Right cardiac atrium (tissue), 5 donors: ENCODE measurements around the gene RAB35. TPM values are rescaled to one million over a fixed set of nuclear protein-coding genes. Genes with fewer than 3 reads are reported as not detected.

Experiments used
- ATAC-seq, 2 donors: fragments of 200-7000 bp; cut with Tn5 transposase; one replicate each; pipeline versions ENCODE4 v1.8.0 to v1.9.1; 2020; ENCODE audit warnings: moderate library complexity in 2 of 2, mild to moderate bottlenecking in 1 of 2
- DNase-seq, 3 donors: peaks; one replicate each; pipeline ENCODE4 v3.0.0-alpha.2; 2020
- H3K27ac ChIP-seq: one replicate; pipeline ENCODE4 v1.5.1; 2013; ENCODE audit warnings: mild to moderate bottlenecking, low read length, control low read depth, moderate library complexity
- H3K27me3 ChIP-seq: one replicate; pipeline ENCODE4 v1.6.1; 2013; ENCODE audit not compliant: control insufficient read depth, insufficient read depth
- H3K4me1 ChIP-seq: one replicate; pipeline ENCODE4 v1.6.1; 2013; ENCODE audit warnings: low read length; ENCODE audit not compliant: control insufficient read depth, insufficient read depth
- H3K4me3 ChIP-seq: one replicate; pipeline ENCODE4 v1.5.1; 2013; ENCODE audit warnings: low read length, control low read depth
- H3K9me3 ChIP-seq: one replicate; pipeline ENCODE4 v1.6.1; 2013; ENCODE audit warnings: low read length; ENCODE audit not compliant: control insufficient read depth
- WGBS: extraction: QIAGEN DNeasy Blood & Tissue Kit; methylation state at CpG from one replicate; pipeline ENCODE4 v1.1.7; 2013; 5-methylcytosine and 5-hydroxymethylcytosine counted together
- intact Hi-C, 4 donors: fragments of 100-400 bp; cut with DNase I; formaldehyde crosslinking; loops; one replicate each; pipeline versions ENCODE4 v1.11.0 to v1.14.0; 2022 to 2023
- polyA plus RNA-seq: library from polyadenylated mRNA; stranded (reverse); fragments of 200-250 nt; gene quantifications from one replicate; pipeline ENCODE4 v1.2.3, GENCODE V29; 2013
- total RNA-seq, 4 donors: library from RNA; stranded (reverse); fragmentation: NEBNext Ultra II Directional; extraction: Animal tissue kit (Norgen Biotek cat#: 25700); gene quantifications; one replicate each; pipeline ENCODE4 v1.2.1, GENCODE V29; 2021
- donor health status: healthy with polysubstance abuse.
- donor health status: DM: no; HTN: yes; CAD: no.
- donor health status: DM: no; HTN: no; CAD: no.
- donor health status: DM: no; HTN: yes; CAD: no; lungs with severe emphysema.
- donor health status: DM: yes; HTN: yes; CAD: no.

Gene RAB35
- total and polyA plus RNA-seq, 5 donors = 20.1 to 32.0 (median 25.1) TPM

GRCh38 chr12:120067901-120068300 lies 48.7 kb downstream of the RAB35 start:
- Histone ChIP-seq H3K9me3 (no peaks in the 10 kb centered on the region), H3K4me1 (no peaks in the 10 kb centered on the region), H3K4me3 (no peak overlapping the region), H3K27ac (no peak overlapping the region), H3K27me3 (no peaks in the 10 kb centered on the region)
- intact Hi-C loops = no loop called here
- DNase-seq = no peak
- ATAC-seq = no peak
- WGBS = 76% methylated on average over 3 of the region's 3 CpGs

- Histone ChIP-seq H3K27me3 (no peaks in the 10 kb centered on the region), H3K27ac (no peak overlapping the region), H3K4me1 (no peaks in the 10 kb centered on the region), H3K9me3 (no peaks in the 10 kb centered on the region), H3K4me3 (no peak overlapping the region)
- ATAC-seq (no peak), DNase-seq (no peak)
- intact Hi-C loops = no loop called here
- WGBS = 84% methylated on average over 3 of the region's 3 CpGs
Measured at GRCh38 chr12:120067084-120067869, 49.3 kb downstream of the RAB35 start.

GRCh38 chr12:120066341-120066740 lies 50.2 kb downstream of the RAB35 start:
- Histone ChIP-seq H3K4me1 (no peaks in the 10 kb centered on the region), H3K9me3 (no peaks in the 10 kb centered on the region), H3K27ac (no peak overlapping the region), H3K27me3 (no peaks in the 10 kb centered on the region), H3K4me3 (no peak overlapping the region)
- no peak for ATAC-seq
- WGBS = 97% methylated on average over 2 of the region's 2 CpGs
- DNase-seq = no peak
- intact Hi-C loops = no loop called here

- Histone ChIP-seq H3K27ac (no peak overlapping the region), H3K4me1 (no peaks in the 10 kb centered on the region), H3K4me3 (no peak overlapping the region), H3K9me3 (no peaks in the 10 kb centered on the region), H3K27me3 (no peaks in the 10 kb centered on the region)
- ATAC-seq (peak in 1 of 2 donors; percentile 9), DNase-seq (no peak)
- WGBS = 93% methylated on average over 1 of the region's 1 CpG
- intact Hi-C loops = no loop called here
Measured at GRCh38 chr12:120065472-120065871, 51.1 kb downstream of the RAB35 start.

- WGBS = 41% methylated on average over 16 of the region's 16 CpGs
- H3K9me3 ChIP-seq = no peaks in the 10 kb centered on the region
- intact Hi-C loops = no loop called here
- DNase-seq = no peak
- H3K27me3 ChIP-seq = no peaks in the 10 kb centered on the region
- peak in 1 of 2 donors; percentile 13 for ATAC-seq
- no peak overlapping the region for H3K27ac ChIP-seq
- H3K4me1 ChIP-seq = no peaks in the 10 kb centered on the region
- no peak overlapping the region for H3K4me3 ChIP-seq
Measured at GRCh38 chr12:120064054-120064940, 52.3 kb downstream of the RAB35 start.

- no peaks in the 10 kb centered on the region for H3K27me3 ChIP-seq
- H3K27ac ChIP-seq = no peak overlapping the region
- no peak for DNase-seq
- H3K9me3 ChIP-seq = no peaks in the 10 kb centered on the region
- 79% methylated on average over 3 of the region's 3 CpGs for WGBS
- intact Hi-C loops = no loop called here
- no peaks in the 10 kb centered on the region for H3K4me1 ChIP-seq
- H3K4me3 ChIP-seq = no peak overlapping the region
- ATAC-seq = no peak
Measured at GRCh38 chr12:120062976-120063579, 53.5 kb downstream of the RAB35 start.

- H3K9me3 ChIP-seq = no peaks in the 10 kb centered on the region
- WGBS = 72% methylated on average over 10 of the region's 10 CpGs
- DNase-seq (no peak), ATAC-seq (peak; percentile 22 to 33)
- H3K27ac ChIP-seq = no peak overlapping the region
- intact Hi-C loops = no loop called here
- H3K4me3 ChIP-seq = no peak overlapping the region
- no peaks in the 10 kb centered on the region for H3K4me1 ChIP-seq
- H3K27me3 ChIP-seq = no peaks in the 10 kb centered on the region
Measured at GRCh38 chr12:120061575-120062214, 54.9 kb downstream of the RAB35 start.

- ATAC-seq (no peak), DNase-seq (no peak)
- H3K27me3 ChIP-seq = no peaks in the 10 kb centered on the region
- H3K4me3 ChIP-seq = no peak overlapping the region
- WGBS = 72% methylated on average over 5 of the region's 5 CpGs
- intact Hi-C loops = no loop called here
- H3K9me3 ChIP-seq = no peaks in the 10 kb centered on the region
- no peaks in the 10 kb centered on the region for H3K4me1 ChIP-seq
- H3K27ac ChIP-seq = no peak overlapping the region
Measured at GRCh38 chr12:120060717-120061116, 55.8 kb downstream of the RAB35 start.

- WGBS = 90% methylated on average over 1 of the region's 1 CpG
- ATAC-seq (no peak), DNase-seq (no peak)
- no peaks in the 10 kb centered on the region for H3K9me3 ChIP-seq
- no peaks in the 10 kb centered on the region for H3K27me3 ChIP-seq
- intact Hi-C loops = no loop called here
- H3K4me1 ChIP-seq = no peaks in the 10 kb centered on the region
- H3K27ac ChIP-seq = no peak overlapping the region
- no peak overlapping the region for H3K4me3 ChIP-seq
Measured at GRCh38 chr12:120060196-120060595, 56.4 kb downstream of the RAB35 start.

- no peak overlapping the region for H3K27ac ChIP-seq
- no peak overlapping the region for H3K4me3 ChIP-seq
- WGBS = 59% methylated on average over 5 of the region's 5 CpGs
- no peak for ATAC-seq
- H3K27me3 ChIP-seq = no peaks in the 10 kb centered on the region
- DNase-seq = no peak
- H3K9me3 ChIP-seq = no peaks in the 10 kb centered on the region
- intact Hi-C loops = no loop called here
- no peaks in the 10 kb centered on the region for H3K4me1 ChIP-seq
Measured at GRCh38 chr12:120056739-120057138, 59.8 kb downstream of the RAB35 start.
